Uterus (tissue), 2 donors: ENCODE measurements around the gene FANCD2.
"Not testable (repeated sequence)": the region's sequence is repeated elsewhere in the genome, so short reads cannot be mapped to it uniquely, and the experiment has no call there.

Experiments used
- CTCF ChIP-seq, 4 experiments: fragments of 200-600 bp in 2 of 4; fragments of 450-650 bp in 2 of 4; sonication (generic) in 2 of 4; IDR thresholded peaks; one replicate each; pipeline ENCODE4 v1.5.1; 2016 to 2019; ENCODE audit warnings: antibody characterized with exemption in 4 of 4, mild to moderate bottlenecking in 2 of 4, moderate library complexity in 1 of 4
- POLR2A ChIP-seq, 2 donors: fragments of 450-650 bp; IDR thresholded peaks; one replicate each; pipeline ENCODE4 v1.6.1; 2016; ENCODE audit warnings: antibody characterized with exemption in 2 of 2, mild to moderate bottlenecking in 1 of 2, moderate library complexity in 1 of 2

GRCh38 chr3:10018806-10019205, 7.4 kb upstream of the FANCD2 start:
- not testable (repeated sequence) for TF ChIP-seq CTCF, POLR2A (IDR thresholded peaks at IDR 0.05)
